WTC11 (cell line): ENCODE results near the gene CCDC157. TPM values are rescaled to one million over a fixed set of nuclear protein-coding genes. Genes with fewer than 3 reads are reported as not detected.

Experiments used
- ATAC-seq: fragments of 200-7000 bp; cut with Tn5 transposase; 2 replicates; pipeline ENCODE4 v1.10.0; 2021; ENCODE audit warnings: mild to moderate bottlenecking, moderate library complexity
- CTCF ChIA-PET: fragments of 300-600 bp; sonication (Branson Sonifier 250); formaldehyde crosslinking; loops from one replicate; lab custom pipeline; 2021; ENCODE audit warnings: antibody characterized with exemption; lab: Charles Lee
- POLR2A ChIA-PET: fragments of 350-600 bp; sonication (Branson Sonifier 250); formaldehyde crosslinking; loops from one replicate; lab custom pipeline; 2021; ENCODE audit warnings: antibody characterized with exemption; lab: Charles Lee
- DNase-seq: peaks from one replicate; pipeline ENCODE4 v3.0.0; 2021; ENCODE audit warnings: low spot score
- H3K27ac Mint-ChIP-seq: 2 replicates; pipeline ENCODE4 v1.8.0; 2021; ENCODE audit warnings: mixed read lengths
- H3K27me3 Mint-ChIP-seq: 2 replicates; pipeline ENCODE4 v1.8.0; 2021; ENCODE audit warnings: low read depth, mild to moderate bottlenecking, moderate library complexity, mixed read lengths
- H3K36me3 Mint-ChIP-seq: 2 replicates; pipeline ENCODE4 v1.8.0; 2021; ENCODE audit warnings: mixed read lengths
- H3K4me1 Mint-ChIP-seq: 2 replicates; pipeline ENCODE4 v1.8.0; 2022; ENCODE audit warnings: mixed read lengths
- H3K4me3 Mint-ChIP-seq: 2 replicates; pipeline ENCODE4 v1.8.0; 2021; ENCODE audit warnings: mild to moderate bottlenecking, moderate library complexity, mixed read lengths
- H3K9me3 Mint-ChIP-seq: 2 replicates; pipeline ENCODE4 v1.8.0; 2021; ENCODE audit warnings: mixed read lengths
- GRHL2 ChIP-seq: fragments of 250-450 bp; sonication (Bioruptor Pico); IDR thresholded peaks from 2 replicates; pipeline ENCODE4 v1.8.0; 2022; ENCODE audit warnings: mild to moderate bottlenecking, moderate library complexity; ENCODE audit not compliant: insufficient replicate concordance, severe bottlenecking
- KAT7 ChIP-seq: sonication (generic); formaldehyde crosslinking; IDR thresholded peaks from 2 replicates; pipeline ENCODE4 v1.8.1; 2023; ENCODE audit warnings: missing genetic modification reagents, mild to moderate bottlenecking, borderline replicate concordance
- ZNF121 ChIP-seq: sonication (generic); formaldehyde crosslinking; IDR thresholded peaks from 2 replicates; pipeline ENCODE4 v1.8.0; 2023; ENCODE audit warnings: missing genetic modification reagents
- ZNF263 ChIP-seq: sonication (generic); formaldehyde crosslinking; IDR thresholded peaks from 2 replicates; pipeline ENCODE4 v1.8.1; 2022; ENCODE audit warnings: low read depth, mild to moderate bottlenecking, moderate library complexity, missing genetic modification reagents
- ZNF281 ChIP-seq: sonication (generic); formaldehyde crosslinking; IDR thresholded peaks from 2 replicates; pipeline ENCODE4 v1.8.0; 2023; ENCODE audit warnings: mild to moderate bottlenecking, missing genetic modification reagents
- ZSCAN18 ChIP-seq: fragments of 250-450 bp; sonication (Bioruptor Pico); IDR thresholded peaks from 2 replicates; pipeline ENCODE4 v2.1.2; 2022; ENCODE audit warnings: mild to moderate bottlenecking, moderate library complexity
- total RNA-seq: library from RNA; stranded (reverse); gene quantifications from 3 replicates; pipeline ENCODE4 v1.2.3, GENCODE V29; 2021
- TF ChIP-seq, protein P1 (sequence below): fragments of 200-600 bp; IDR thresholded peaks from 2 replicates; pipeline ENCODE4 v1.8.0; 2022; ENCODE audit warnings: antibody characterized with exemption
- TF ChIP-seq, protein P2 (sequence below): sonication (generic); formaldehyde crosslinking; IDR thresholded peaks from 2 replicates; pipeline ENCODE4 v1.8.0; 2022; ENCODE audit warnings: mild to moderate bottlenecking, missing genetic modification reagents
- TF ChIP-seq, protein P3 (sequence below): sonication (generic); formaldehyde crosslinking; conservative IDR thresholded peaks from 2 replicates; pipeline ENCODE4 v1.8.1; 2022; ENCODE audit warnings: mild to moderate bottlenecking, missing genetic modification reagents
- TF ChIP-seq, protein P4 (sequence below): sonication (generic); formaldehyde crosslinking; IDR thresholded peaks from 2 replicates; pipeline ENCODE4 v1.8.1; 2022; ENCODE audit warnings: missing genetic modification reagents, borderline replicate concordance

The CCDC157 gene
- total RNA-seq, 1 experiment from 2014 or later: 6.5 TPM

DNA sequence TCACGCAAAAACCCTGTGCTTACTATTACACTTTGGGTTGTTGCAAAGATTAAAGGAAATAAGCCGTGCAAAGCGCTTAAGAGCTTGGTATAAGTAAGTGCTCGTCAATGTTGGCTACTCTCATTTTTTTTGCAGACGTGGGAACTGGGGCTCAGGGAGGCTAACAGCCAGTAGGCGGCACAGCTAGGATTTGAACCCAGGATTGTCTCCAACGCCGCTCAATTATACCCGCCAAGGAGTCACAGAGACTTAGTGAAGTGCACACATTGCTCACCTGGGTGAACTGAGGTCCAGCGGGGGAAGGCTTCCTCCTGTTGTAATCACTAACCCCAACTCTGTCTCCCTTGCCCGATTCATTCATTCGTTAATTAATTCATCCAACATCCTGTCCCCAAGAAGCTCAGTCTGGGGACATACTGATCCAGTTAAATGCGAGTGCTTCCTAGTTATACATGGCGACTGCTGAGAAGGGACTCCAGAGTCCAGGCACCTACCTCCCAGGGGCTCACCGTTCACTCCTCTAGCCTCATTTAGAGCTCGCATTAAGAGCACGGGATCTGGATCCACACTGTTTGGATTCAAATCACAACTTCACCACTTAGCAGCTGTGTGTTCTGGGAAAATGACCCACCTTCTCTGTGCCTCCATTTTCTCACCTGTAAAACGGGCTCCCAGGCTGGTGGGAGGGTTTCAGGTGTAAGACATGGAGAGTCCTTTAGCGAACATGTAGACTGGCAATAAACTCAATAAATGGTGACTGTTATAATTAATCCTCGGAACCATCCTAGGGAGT, 67.9 kb downstream of the CCDC157 start (continued):
- TF ChIP-seq KAT7: no peak
- TF ChIP-seq, protein P1, sequence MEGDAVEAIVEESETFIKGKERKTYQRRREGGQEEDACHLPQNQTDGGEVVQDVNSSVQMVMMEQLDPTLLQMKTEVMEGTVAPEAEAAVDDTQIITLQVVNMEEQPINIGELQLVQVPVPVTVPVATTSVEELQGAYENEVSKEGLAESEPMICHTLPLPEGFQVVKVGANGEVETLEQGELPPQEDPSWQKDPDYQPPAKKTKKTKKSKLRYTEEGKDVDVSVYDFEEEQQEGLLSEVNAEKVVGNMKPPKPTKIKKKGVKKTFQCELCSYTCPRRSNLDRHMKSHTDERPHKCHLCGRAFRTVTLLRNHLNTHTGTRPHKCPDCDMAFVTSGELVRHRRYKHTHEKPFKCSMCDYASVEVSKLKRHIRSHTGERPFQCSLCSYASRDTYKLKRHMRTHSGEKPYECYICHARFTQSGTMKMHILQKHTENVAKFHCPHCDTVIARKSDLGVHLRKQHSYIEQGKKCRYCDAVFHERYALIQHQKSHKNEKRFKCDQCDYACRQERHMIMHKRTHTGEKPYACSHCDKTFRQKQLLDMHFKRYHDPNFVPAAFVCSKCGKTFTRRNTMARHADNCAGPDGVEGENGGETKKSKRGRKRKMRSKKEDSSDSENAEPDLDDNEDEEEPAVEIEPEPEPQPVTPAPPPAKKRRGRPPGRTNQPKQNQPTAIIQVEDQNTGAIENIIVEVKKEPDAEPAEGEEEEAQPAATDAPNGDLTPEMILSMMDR: no peak
- no peak for TF ChIP-seq ZSCAN18 (CRISPR knock-in tag)
- TF ChIP-seq ZNF281: no peak
- TF ChIP-seq GRHL2 (CRISPR knock-in tag): no peak
- TF ChIP-seq, protein P2, sequence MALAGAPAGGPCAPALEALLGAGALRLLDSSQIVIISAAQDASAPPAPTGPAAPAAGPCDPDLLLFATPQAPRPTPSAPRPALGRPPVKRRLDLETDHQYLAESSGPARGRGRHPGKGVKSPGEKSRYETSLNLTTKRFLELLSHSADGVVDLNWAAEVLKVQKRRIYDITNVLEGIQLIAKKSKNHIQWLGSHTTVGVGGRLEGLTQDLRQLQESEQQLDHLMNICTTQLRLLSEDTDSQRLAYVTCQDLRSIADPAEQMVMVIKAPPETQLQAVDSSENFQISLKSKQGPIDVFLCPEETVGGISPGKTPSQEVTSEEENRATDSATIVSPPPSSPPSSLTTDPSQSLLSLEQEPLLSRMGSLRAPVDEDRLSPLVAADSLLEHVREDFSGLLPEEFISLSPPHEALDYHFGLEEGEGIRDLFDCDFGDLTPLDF: no peak
- no peak for TF ChIP-seq ZNF263 (CRISPR knock-in tag)
- TF ChIP-seq, all 79 proteins: peak for 0

GRCh38 chr22:30425327-30425615, 68.5 kb downstream of the CCDC157 start:
- Mint-ChIP-seq H3K4me3 (peak overlapping the region; percentile 83), H3K9me3 (no peaks in the 10 kb centered on the region), H3K4me1 (peaks cover 36% of the 10 kb centered on the region), H3K27me3 (no peaks in the 10 kb centered on the region; the same call in 1 of the 2 replicates), H3K27ac (peak overlapping the region; percentile 99), H3K36me3 (peaks cover 31% of the 10 kb centered on the region)
- ATAC-seq (no peak), DNase-seq (no peak)
- CTCF ChIA-PET: interaction anchor here (0.5 to 6.3 kb wide), 16 partner anchors 12 to 182 kb away, joined by 3 to 149 read pairs (median 6); partner anchors contain the start of genes CASTOR1, RNF215 and SEC14L2
- POLR2A ChIA-PET: interaction anchor here (0.5 to 3.2 kb wide), 5 partner anchors 8 to 181 kb away, joined by 3 to 35 read pairs (median 5); partner anchors contain the start of genes CCDC157, SEC14L2 and SF3A1
- TF ChIP-seq, protein P3, sequence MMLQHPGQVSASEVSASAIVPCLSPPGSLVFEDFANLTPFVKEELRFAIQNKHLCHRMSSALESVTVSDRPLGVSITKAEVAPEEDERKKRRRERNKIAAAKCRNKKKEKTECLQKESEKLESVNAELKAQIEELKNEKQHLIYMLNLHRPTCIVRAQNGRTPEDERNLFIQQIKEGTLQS (CRISPR knock-in tag): no peak
- TF ChIP-seq, protein P4, sequence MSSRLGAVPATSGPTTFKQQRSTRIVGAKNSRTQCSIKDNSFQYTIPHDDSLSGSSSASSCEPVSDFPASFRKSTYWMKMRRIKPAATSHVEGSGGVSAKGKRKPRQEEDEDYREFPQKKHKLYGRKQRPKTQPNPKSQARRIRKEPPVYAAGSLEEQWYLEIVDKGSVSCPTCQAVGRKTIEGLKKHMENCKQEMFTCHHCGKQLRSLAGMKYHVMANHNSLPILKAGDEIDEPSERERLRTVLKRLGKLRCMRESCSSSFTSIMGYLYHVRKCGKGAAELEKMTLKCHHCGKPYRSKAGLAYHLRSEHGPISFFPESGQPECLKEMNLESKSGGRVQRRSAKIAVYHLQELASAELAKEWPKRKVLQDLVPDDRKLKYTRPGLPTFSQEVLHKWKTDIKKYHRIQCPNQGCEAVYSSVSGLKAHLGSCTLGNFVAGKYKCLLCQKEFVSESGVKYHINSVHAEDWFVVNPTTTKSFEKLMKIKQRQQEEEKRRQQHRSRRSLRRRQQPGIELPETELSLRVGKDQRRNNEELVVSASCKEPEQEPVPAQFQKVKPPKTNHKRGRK: no peak
- TF ChIP-seq ZNF121: peak; percentile 62
- no peak for TF ChIP-seq ZNF263 (CRISPR knock-in tag)
